Tibial nerve (tissue), 4 donors: ENCODE results near the gene TSHZ2. TPM values are rescaled to one million over a fixed set of nuclear protein-coding genes. Genes with fewer than 3 reads are reported as not detected.
"Not testable (repeated sequence)": the region's sequence is repeated elsewhere in the genome, so short reads cannot be mapped to it uniquely, and the experiment has no call there.

ENCODE experiments used
- DNase-seq, 2 donors: peaks; one replicate each; pipeline ENCODE4 v3.0.0-alpha.2; 2019; ENCODE audit warnings: low spot score in 2 of 2
- H3K27ac ChIP-seq, 4 donors: fragments of 200-600 bp; sonication (generic) in 3 of 4; one replicate each; pipeline ENCODE4 v1.5.1; 2017 to 2019; ENCODE audit warnings: mild to moderate bottlenecking in 1 of 4
- H3K27me3 ChIP-seq, 2 donors: fragments of 200-600 bp; sonication (generic) in 1 of 2; one replicate each; pipeline versions ENCODE4 v1.5.1 to v1.6.0; 2017 to 2019
- H3K36me3 ChIP-seq, 3 donors: fragments of 200-600 bp; sonication (generic); one replicate each; pipeline ENCODE4 v1.5.1; 2018 to 2019
- H3K4me1 ChIP-seq, 4 donors: fragments of 200-600 bp; sonication (generic) in 3 of 4; one replicate each; pipeline ENCODE4 v1.5.1; 2017 to 2019
- H3K4me3 ChIP-seq, 4 donors: fragments of 200-600 bp; sonication (generic) in 3 of 4; one replicate each; pipeline ENCODE4 v1.5.1; 2017 to 2019; ENCODE audit warnings: mild to moderate bottlenecking in 1 of 4, moderate library complexity in 1 of 4
- H3K9me3 ChIP-seq, 4 donors: fragments of 200-600 bp; sonication (generic) in 3 of 4; one replicate each; pipeline ENCODE4 v1.5.1; 2017 to 2019
- EP300 ChIP-seq, 2 donors: sonication (generic); formaldehyde crosslinking; IDR thresholded peaks; one replicate each; pipeline ENCODE4 v1.6.1; 2017; ENCODE audit warnings: antibody characterized with exemption in 2 of 2, mild to moderate bottlenecking in 1 of 2
- POLR2A ChIP-seq, 2 donors: fragments of 450-650 bp; IDR thresholded peaks; one replicate each; pipeline ENCODE4 v1.6.1; 2017; ENCODE audit warnings: antibody characterized with exemption in 2 of 2, mild to moderate bottlenecking in 2 of 2, moderate library complexity in 2 of 2
- WGBS, 2 donors: methylation state at CpG; one replicate each; pipeline ENCODE4 v1.1.5; 2018; 5-methylcytosine and 5-hydroxymethylcytosine counted together
- total RNA-seq, 4 donors: library from RNA; depleted of rRNA; stranded (reverse); fragments of >200 nt; gene quantifications; one replicate each; pipeline ENCODE4 v1.1.0, GENCODE V29; 2016
- TF ChIP-seq, protein P1 (sequence below), 5 experiments: fragments of 200-600 bp in 3 of 5; fragments of 450-650 bp in 2 of 5; sonication (generic) in 3 of 5; IDR thresholded peaks; one replicate each; pipeline ENCODE4 v1.5.1; 2016 to 2019; ENCODE audit warnings: antibody characterized with exemption in 5 of 5, mild to moderate bottlenecking in 3 of 5, moderate library complexity in 2 of 5

The TSHZ2 gene
- total RNA-seq, 4 donors from 2014 or later = 20.9 to 33.7 (median 25.1) TPM

- no peaks in the 10 kb centered on the region for H3K4me1 ChIP-seq
- 73 to 74% methylated on average over 4 of the region's 4 CpGs for WGBS, 2 donors
- DNase-seq = no peak
Measured at GRCh38 chr20:53020376-53020775, 48.2 kb downstream of the TSHZ2 start.

GRCh38 chr20:53020834-53021233 is 48.7 kb downstream of the TSHZ2 start:
- TF ChIP-seq, protein P1, sequence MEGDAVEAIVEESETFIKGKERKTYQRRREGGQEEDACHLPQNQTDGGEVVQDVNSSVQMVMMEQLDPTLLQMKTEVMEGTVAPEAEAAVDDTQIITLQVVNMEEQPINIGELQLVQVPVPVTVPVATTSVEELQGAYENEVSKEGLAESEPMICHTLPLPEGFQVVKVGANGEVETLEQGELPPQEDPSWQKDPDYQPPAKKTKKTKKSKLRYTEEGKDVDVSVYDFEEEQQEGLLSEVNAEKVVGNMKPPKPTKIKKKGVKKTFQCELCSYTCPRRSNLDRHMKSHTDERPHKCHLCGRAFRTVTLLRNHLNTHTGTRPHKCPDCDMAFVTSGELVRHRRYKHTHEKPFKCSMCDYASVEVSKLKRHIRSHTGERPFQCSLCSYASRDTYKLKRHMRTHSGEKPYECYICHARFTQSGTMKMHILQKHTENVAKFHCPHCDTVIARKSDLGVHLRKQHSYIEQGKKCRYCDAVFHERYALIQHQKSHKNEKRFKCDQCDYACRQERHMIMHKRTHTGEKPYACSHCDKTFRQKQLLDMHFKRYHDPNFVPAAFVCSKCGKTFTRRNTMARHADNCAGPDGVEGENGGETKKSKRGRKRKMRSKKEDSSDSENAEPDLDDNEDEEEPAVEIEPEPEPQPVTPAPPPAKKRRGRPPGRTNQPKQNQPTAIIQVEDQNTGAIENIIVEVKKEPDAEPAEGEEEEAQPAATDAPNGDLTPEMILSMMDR (IDR thresholded peaks at IDR 0.05) = no peak
- TF ChIP-seq POLR2A (IDR thresholded peaks at IDR 0.05) (no peak), EP300 (IDR thresholded peaks at IDR 0.05) (no peak)
- H3K9me3 ChIP-seq = peaks cover 0 to 6% (median 0%) of the 10 kb centered on the region in 4 donors
- H3K27me3 ChIP-seq = no peaks in the 10 kb centered on the region
- no peak for DNase-seq
- no peak overlapping the region for H3K4me3 ChIP-seq
- WGBS, 2 donors = 74 to 76% methylated on average over 2 of the region's 2 CpGs
- H3K27ac ChIP-seq = no peak overlapping the region
- no peaks in the 10 kb centered on the region for H3K36me3 ChIP-seq
- no peaks in the 10 kb centered on the region for H3K4me1 ChIP-seq

More at GRCh38 chr20:53020376-53020775, 48.2 kb downstream of the TSHZ2 start:
- Histone ChIP-seq H3K36me3 (no peaks in the 10 kb centered on the region), H3K27ac (no peak overlapping the region), H3K4me3 (no peak overlapping the region), H3K27me3 (no peaks in the 10 kb centered on the region), H3K9me3 (peaks cover 0 to 6% (median 0%) of the 10 kb centered on the region in 4 donors)
- TF ChIP-seq EP300 (IDR thresholded peaks at IDR 0.05) = no peak
- TF ChIP-seq POLR2A (IDR thresholded peaks at IDR 0.05) = no peak
- TF ChIP-seq, protein P1 (IDR thresholded peaks at IDR 0.05) = no peak

GRCh38 chr20:53021934-53022333 is 49.8 kb downstream of the TSHZ2 start:
- Histone ChIP-seq H3K4me1 (no peaks in the 10 kb centered on the region), H3K27ac (no peak overlapping the region), H3K27me3 (no peaks in the 10 kb centered on the region), H3K36me3 (no peaks in the 10 kb centered on the region), H3K9me3 (no peaks in the 10 kb centered on the region), H3K4me3 (no peak overlapping the region)
- TF ChIP-seq POLR2A (IDR thresholded peaks at IDR 0.05) (no peak), EP300 (IDR thresholded peaks at IDR 0.05) (no peak)
- TF ChIP-seq, protein P1 (IDR thresholded peaks at IDR 0.05) = no peak
- no peak for DNase-seq
- WGBS, 2 donors = 88 to 90% methylated on average over 3 of the region's 3 CpGs

DNA sequence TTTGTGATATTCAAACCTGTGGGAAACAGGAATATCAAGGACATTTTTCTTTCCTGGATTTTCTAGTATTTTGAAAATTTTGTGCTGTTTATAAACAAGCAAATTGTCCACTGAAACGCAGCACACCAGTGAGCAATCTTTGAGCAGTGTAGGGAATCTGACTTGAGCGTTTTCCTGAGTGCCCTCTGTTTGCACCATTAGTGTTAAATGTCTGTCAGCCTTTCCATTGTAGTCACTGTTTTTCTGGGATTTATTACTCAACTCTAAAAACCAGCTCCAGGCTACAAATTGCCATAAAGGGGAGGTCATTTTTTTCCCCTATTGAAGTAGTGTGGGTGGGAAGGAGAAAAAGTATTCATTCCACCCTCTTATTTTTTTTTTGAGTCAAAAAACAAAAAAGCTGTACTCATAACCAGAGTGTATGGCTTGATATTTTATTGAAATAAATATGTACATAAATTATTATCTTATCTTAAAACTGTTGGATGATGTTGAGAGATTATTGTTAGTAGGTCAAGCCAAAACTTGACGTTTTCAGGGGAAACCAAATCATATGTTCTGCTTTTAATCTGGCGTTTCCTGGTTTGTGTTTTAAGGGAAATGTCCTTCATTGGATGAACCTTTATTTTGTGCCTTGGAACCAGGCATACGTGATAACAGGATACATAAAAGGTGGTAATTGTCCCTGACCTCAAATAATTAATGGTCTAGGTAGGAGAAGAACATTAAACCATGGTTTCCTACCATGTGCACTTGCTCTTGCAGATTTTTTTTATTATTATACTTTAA is 51.8 kb downstream of the TSHZ2 start:
- H3K27ac ChIP-seq = peak overlapping the region in 1 of 4 donors; percentile 7
- no peaks in the 10 kb centered on the region for H3K9me3 ChIP-seq
- no peak for DNase-seq
- H3K27me3 ChIP-seq = no peaks in the 10 kb centered on the region
- H3K36me3 ChIP-seq = no peaks in the 10 kb centered on the region
- no peaks in the 10 kb centered on the region for H3K4me1 ChIP-seq
- H3K4me3 ChIP-seq = no peak overlapping the region
- TF ChIP-seq EP300 (IDR thresholded peaks at IDR 0.05) (no peak), POLR2A (IDR thresholded peaks at IDR 0.05) (no peak)
- TF ChIP-seq, protein P1 (IDR thresholded peaks at IDR 0.05) = no peak
- WGBS, 2 donors = 35 to 40% methylated on average over 5 of the region's 5 CpGs

- not testable (repeated sequence) for H3K36me3 ChIP-seq, H3K27ac ChIP-seq, H3K4me1 ChIP-seq, H3K9me3 ChIP-seq, H3K4me3 ChIP-seq, H3K27me3 ChIP-seq, DNase-seq
- WGBS, 2 donors = 92 to 94% methylated on average over 5 of the region's 5 CpGs
Measured at GRCh38 chr20:53024653-53025052, 52.5 kb downstream of the TSHZ2 start.
